Epithelial cell of proximal tubule (primary cell): Measurements from ENCODE around the gene C11orf87. TPM values are rescaled to one million over a fixed set of nuclear protein-coding genes. Genes with fewer than 3 reads are reported as not detected.

Experiments
- DNase-seq: peaks from one replicate; pipeline ENCODE4 v3.0.0-alpha.2; 2011; ENCODE audit warnings: low read depth
- H3K4me3 ChIP-seq: 2 replicates; pipeline ENCODE4 v1.5.1; 2011; ENCODE audit warnings: low read depth, mild to moderate bottlenecking, low read length
- total RNA-seq: library from RNA; depleted of rRNA; stranded (reverse); fragments of >200 nt; gene quantifications from 2 replicates; pipeline ENCODE4 v1.2.3, GENCODE V29; 2015
- TF ChIP-seq, protein P1 (sequence below): conservative IDR thresholded peaks from 2 replicates; pipeline ENCODE4 v1.5.1; 2012; ENCODE audit warnings: low read depth, mild to moderate bottlenecking, low read length

The C11orf87 gene
- total RNA-seq, 1 donor from 2014 or later = not detected

DNA sequence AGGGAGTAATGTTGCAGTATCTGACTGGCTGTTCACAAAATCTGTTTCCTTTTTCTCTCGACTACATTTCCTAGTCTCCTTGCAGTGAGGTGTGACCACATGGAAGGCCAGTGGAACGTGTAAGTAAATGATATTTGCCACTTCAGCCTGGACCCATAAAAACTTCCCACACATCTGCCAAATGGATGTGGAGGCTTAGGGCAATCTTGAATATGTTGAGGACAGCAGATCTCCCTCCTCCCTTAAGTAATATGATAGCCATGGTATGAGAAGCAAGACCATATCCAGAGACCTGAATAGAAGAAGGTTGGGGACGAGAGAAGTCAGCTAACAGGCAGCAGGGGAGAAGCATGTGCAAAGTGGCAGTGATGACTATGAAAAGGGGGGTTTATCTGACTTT lies 33.0 kb upstream of the C11orf87 start:
- no peak overlapping the region for H3K4me3 ChIP-seq
- no peak for DNase-seq
- TF ChIP-seq, protein P1, sequence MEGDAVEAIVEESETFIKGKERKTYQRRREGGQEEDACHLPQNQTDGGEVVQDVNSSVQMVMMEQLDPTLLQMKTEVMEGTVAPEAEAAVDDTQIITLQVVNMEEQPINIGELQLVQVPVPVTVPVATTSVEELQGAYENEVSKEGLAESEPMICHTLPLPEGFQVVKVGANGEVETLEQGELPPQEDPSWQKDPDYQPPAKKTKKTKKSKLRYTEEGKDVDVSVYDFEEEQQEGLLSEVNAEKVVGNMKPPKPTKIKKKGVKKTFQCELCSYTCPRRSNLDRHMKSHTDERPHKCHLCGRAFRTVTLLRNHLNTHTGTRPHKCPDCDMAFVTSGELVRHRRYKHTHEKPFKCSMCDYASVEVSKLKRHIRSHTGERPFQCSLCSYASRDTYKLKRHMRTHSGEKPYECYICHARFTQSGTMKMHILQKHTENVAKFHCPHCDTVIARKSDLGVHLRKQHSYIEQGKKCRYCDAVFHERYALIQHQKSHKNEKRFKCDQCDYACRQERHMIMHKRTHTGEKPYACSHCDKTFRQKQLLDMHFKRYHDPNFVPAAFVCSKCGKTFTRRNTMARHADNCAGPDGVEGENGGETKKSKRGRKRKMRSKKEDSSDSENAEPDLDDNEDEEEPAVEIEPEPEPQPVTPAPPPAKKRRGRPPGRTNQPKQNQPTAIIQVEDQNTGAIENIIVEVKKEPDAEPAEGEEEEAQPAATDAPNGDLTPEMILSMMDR = no peak

DNA sequence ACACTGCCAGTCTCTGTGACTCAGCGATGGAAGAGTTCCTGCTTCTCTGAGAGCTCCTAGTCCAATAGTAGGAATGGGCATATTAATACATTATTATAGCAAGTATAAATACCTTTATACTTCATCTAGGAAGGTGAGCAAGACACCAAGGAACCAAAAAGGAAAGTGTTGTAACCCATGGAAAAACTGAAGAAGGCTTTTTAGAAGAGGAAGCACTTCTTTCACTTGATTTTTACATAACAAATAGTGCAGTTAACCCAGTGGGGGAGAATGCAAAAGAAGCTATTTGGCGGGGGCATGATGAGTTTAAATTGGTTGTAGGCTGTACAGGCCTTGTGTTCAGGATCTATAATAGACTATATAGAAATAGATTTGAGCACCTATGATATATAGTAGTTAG lies 31.2 kb upstream of the C11orf87 start:
- DNase-seq = no peak
- no peak overlapping the region for H3K4me3 ChIP-seq
- TF ChIP-seq, protein P1 = no peak

DNA sequence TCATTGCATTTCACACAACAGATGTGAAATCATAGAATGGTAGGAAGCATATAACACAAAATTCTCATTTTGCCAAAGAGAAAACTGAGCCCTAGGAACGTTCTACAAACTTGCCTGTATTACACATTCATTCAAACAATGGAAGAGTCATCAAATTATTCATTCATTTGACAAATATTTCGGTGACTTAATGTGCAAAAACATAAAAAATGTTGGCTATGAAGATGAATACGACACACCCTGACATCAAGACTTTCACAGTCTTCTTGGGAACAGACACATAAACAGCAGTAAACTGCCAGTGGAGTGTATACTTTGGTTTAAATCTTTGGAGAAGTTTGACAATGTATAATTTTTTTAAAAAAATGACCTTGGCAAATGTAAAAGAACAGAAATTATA lies 20.4 kb upstream of the C11orf87 start:
- TF ChIP-seq, protein P1 = no peak
- no peak overlapping the region for H3K4me3 ChIP-seq
- no peak for DNase-seq

DNA sequence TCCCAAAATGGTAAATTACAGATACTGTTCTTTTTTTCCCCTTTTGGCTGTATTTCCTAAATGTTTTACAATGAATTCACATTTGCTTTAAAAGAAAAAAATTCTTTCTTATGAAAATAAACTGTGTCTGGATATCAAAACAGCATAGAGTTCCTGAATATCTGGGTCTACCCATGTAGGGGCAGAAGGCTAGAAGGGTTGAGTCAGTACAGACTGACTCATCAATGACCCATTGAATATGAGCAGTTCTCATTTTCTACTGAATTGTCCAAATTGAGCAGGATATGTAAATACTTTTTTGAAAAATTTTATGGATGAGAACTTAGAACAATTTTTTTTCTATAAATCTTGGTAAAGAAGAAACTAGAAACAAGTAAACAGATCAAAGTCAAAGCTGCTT lies 16.3 kb upstream of the C11orf87 start:
- DNase-seq = no peak
- no peak overlapping the region for H3K4me3 ChIP-seq
- TF ChIP-seq, protein P1 = no peak

DNA sequence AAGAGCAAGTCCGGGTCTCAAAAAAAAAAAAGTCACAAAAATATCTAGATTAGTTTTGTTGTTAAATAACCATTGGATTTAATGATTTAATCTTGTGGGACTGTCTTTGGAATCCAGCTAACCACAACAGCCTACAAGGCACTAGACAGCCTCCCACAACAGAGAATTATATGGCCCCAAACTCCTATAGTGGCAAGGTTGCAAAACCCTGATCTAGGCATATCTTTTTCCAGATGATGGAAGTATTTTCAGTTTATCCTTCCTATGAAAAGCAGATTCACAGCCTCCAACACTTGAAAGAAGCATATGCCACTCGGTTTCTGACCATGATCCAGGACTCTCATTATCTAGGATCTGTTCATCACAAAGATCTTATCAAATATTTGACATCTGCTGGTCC lies 5.4 kb upstream of the C11orf87 start:
- H3K4me3 ChIP-seq = no peak overlapping the region
- no peak for DNase-seq
- TF ChIP-seq, protein P1 = no peak

DNA sequence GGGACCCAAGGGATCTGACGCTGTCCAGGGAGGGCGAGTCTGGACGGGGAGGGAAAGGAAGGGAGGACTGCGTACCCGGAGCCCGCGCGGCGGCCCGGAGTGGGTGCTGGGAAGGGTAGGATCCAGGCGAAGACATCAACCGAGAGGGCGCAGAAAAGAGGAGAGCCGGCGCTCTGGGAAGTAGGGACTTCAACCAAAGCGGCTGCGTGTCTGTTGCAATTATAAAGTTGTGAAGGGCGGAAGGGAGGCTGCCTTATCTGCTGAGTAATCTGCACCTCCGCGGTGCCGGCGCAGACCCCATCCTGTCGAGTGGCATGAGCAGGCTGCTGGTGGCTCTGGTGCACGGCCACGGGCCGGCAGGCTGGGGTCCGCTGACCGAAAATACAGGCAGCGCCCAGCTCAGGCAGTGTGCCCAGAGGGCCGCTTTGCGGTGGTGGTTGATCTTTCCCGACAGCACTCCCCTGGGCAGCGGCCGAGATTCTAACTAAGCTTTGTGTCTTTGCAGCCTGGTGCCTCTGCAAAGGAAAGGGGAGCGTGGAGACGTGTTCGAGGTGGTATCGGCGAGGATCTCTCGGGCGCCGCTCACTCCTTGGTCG lies 978 bp downstream of the C11orf87 start:
- peak overlapping the region; percentile 23 for H3K4me3 ChIP-seq
- DNase-seq = no peak
- TF ChIP-seq, protein P1 = no peak

DNA sequence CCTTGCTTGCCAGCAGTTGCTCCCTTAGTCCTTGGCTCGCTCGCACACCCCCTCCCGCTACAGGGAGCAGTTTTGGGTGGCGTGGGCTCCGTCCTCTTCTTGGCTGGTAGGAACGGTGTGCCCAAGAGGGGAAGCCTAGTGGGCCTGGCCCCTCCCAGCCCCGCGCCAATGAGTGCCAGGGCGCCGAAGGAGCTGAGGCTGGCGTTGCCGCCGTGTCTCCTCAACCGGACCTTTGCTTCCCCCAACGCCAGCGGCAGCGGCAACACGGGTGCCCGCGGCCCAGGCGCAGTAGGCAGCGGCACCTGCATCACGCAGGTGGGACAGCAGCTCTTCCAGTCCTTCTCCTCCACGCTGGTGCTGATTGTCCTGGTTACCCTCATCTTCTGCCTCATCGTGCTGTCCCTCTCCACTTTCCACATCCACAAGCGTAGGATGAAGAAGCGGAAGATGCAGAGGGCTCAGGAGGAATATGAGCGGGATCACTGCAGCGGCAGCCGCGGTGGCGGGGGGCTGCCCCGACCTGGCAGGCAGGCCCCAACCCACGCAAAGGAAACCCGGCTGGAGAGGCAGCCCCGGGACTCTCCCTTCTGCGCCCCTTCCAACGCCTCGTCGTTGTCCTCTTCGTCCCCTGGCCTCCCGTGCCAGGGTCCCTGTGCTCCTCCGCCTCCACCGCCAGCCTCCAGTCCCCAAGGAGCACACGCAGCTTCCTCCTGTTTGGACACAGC lies 1.6 kb downstream of the C11orf87 start:
- H3K4me3 ChIP-seq = no peak overlapping the region
- TF ChIP-seq, protein P1 = no peak
- no peak for DNase-seq
